Fibroblast of pulmonary artery (primary cell): ENCODE measurements around the gene CNPY4.

Experiments used
- DNase-seq: peaks from one replicate; pipeline ENCODE4 v3.0.0-alpha.2; 2010; ENCODE audit warnings: low read depth
- H3K4me3 ChIP-seq: replicated peaks from 2 replicates; pipeline ENCODE4 v1.5.1; 2011; ENCODE audit warnings: low read depth, mild to moderate bottlenecking, control low read depth, low read length, moderate library complexity
- TF ChIP-seq, protein P1 (sequence below): IDR thresholded peaks from 2 replicates; pipeline ENCODE4 v1.5.1; 2011; ENCODE audit warnings: mild to moderate bottlenecking, control low read depth, low read length, inconsistent platforms; ENCODE audit errors: missing control alignments

The CNPY4 gene

DNA sequence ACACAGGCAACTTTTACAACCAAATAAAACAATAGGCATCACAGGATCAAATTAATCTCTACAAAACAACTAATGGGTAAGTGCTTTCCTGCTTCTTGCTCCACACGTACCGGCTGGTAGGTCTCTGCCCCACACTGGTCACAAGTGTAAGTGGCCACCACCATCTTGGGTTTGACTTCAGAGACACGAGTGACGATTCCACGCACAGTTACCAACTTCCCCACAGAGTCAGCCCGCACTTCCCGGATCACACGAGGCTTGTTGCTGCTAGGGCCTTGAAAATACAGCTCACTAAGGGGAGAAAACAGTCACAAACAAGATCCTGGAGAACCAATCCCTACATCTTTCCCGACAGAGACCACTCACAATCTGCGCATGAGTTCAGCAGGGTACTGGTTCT is 20.5 kb upstream of the CNPY4 start:
- TF ChIP-seq, protein P1, sequence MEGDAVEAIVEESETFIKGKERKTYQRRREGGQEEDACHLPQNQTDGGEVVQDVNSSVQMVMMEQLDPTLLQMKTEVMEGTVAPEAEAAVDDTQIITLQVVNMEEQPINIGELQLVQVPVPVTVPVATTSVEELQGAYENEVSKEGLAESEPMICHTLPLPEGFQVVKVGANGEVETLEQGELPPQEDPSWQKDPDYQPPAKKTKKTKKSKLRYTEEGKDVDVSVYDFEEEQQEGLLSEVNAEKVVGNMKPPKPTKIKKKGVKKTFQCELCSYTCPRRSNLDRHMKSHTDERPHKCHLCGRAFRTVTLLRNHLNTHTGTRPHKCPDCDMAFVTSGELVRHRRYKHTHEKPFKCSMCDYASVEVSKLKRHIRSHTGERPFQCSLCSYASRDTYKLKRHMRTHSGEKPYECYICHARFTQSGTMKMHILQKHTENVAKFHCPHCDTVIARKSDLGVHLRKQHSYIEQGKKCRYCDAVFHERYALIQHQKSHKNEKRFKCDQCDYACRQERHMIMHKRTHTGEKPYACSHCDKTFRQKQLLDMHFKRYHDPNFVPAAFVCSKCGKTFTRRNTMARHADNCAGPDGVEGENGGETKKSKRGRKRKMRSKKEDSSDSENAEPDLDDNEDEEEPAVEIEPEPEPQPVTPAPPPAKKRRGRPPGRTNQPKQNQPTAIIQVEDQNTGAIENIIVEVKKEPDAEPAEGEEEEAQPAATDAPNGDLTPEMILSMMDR = no peak
- no peak for DNase-seq
- no peak overlapping the region for H3K4me3 ChIP-seq

DNA sequence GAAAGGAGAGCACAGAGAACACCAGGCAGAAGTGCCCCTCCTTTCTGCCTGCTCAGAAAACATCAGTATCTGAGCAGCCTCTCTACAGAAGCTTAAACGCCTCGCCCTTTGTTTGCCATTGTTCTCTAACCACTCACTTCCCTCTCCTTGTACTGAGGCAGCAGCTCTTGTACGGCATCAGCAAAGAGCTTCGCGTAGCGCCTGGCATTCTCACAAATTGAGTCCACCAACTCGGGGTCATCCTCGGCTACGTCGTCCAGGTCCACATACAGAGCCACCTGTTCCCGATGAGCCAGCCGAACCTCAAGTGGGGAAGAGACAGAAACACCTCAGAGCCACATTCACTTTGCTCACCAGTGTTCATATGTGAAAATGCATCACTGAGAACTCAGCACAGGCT is 20.0 kb upstream of the CNPY4 start:
- DNase-seq = no peak
- TF ChIP-seq, protein P1 = no peak
- H3K4me3 ChIP-seq = peak overlapping the region; percentile 87

GRCh38 chr7:100100420-100101015 is 18.9 kb upstream of the CNPY4 start:
- TF ChIP-seq, protein P1 = no peak
- peak overlapping the region; percentile 87 for H3K4me3 ChIP-seq
- peak; percentile 99 for DNase-seq

- peak; percentile 99 for DNase-seq
- TF ChIP-seq, protein P1 = no peak
- peak within 1 kb of the TSS; percentile 87 for H3K4me3 ChIP-seq
Measured at GRCh38 chr7:100101016-100101862, 18.2 kb upstream of the CNPY4 start, which contains the start of the genes AP4M1 and MCM7. AP4M1 (plus strand) TSS chr7:100101643; CDS start chr7:100101715, 72 bp downstream. MCM7 (minus strand) TSS chr7:100101397; CDS start chr7:100101294, 103 bp downstream.

DNA sequence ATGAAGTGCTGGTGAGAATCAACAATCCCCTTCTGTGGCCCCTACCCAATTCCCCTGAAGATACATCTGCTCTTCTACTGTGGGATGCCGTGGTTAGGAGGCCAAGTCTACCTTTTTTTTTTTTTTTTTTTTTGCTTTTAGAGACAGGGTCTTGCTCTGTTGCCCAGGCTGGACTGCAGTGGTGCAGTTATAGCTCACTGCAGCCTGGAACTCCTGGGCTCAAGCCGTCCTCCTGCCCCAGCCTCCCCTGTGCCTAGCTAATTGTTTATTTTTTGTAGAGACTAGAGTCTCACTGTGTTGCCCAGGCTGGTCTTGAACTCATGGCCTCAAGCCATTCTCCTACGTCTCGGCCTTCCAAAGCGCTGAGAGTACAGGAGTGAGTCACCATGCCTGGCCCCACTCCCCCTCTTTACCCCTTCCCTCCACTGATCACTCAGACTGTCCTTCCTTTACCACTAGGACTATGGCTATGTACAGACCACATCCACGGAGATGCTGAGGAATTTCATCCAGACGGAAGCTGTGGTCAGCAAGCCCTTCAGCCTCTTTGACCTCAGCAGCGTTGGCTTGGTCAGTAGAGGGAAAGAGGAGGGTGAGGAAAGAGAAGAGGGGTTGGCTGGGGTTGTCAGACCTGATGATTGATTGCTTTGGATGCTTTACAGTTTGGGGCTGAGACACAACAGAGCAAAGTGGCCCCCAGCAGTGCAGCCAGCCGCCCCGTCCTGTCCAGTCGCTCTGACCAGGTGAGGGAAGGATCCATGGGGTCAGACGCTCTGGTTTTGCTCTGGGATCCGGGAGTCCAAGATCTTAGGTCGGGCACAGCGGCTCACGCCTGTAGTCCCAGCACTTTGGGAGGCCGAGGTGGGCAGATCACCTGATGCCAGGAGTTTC is 16.2 kb upstream of the CNPY4 start:
- TF ChIP-seq, protein P1 = no peak
- peak; percentile 81 for DNase-seq
- no peak overlapping the region for H3K4me3 ChIP-seq

DNA sequence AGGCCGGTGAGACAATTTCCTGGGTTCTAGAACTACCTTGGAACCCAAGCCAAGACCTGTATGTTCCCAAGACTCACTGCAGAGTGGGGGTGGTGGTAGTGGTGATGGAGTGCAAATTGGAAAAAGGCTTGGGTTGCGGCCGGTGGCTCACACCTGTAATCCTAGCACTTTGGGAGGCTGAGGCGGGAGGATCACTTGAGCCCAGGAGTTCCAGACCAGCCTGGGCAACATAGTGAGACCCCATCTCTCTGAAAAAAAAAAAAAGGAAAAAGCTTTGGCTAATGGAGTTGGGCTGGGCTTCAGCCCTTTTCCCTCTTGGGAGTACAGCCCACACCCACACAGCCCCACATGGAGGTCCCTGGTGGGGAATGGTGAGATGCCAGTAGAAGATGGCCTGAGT is 13.9 kb upstream of the CNPY4 start:
- TF ChIP-seq, protein P1 = no peak
- no peak for DNase-seq
- no peak overlapping the region for H3K4me3 ChIP-seq
